ENCODE measurements around the gene COMMD8. TPM values are rescaled to one million over a fixed set of nuclear protein-coding genes. Genes with fewer than 3 reads are reported as not detected.

The COMMD8 gene
- total and polyA plus RNA-seq, 8 donors: 2.6 to 25.1 (median 11.8) TPM; not detected in 1

DNA sequence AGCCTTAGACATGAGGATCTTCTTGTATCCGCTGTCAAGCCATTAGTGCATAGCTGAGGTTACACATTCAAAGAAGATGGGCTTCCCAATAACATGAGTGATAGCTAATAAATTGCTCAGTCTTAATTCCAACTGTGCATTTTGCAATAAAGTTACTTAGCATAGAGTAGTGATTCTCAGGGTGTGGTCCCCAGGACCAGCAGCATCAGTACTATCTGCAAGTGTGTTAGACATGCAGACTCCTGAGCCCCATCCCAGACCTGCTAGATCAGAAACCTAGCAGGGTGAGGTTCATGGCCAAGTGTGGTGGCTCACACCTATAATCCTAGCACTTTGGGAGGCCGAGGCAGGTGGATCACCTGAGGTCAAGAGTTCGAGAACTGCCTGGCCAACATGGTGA is 41.6 kb upstream of the COMMD8 start:
- Histone ChIP-seq H3K27ac (no peak overlapping the region), H3K9me3 (no peaks in the 10 kb centered on the region), H3K36me3 (no peaks in the 10 kb centered on the region), H3K27me3 (no peaks in the 10 kb centered on the region), H3K4me1 (peaks cover 0 to 7% (median 2%) of the 10 kb centered on the region in 4 donors), H3K4me3 (no peak overlapping the region)
- WGBS, 5 donors: 59 to 96% (median 82%) methylated on average over 3 of the region's 3 CpGs
- DNase-seq: no peak
- TF ChIP-seq EP300 (IDR thresholded peaks at IDR 0.05) (no peak), POLR2A (IDR thresholded peaks at IDR 0.05) (no peak), CTCF (IDR thresholded peaks at IDR 0.05) (no peak), POLR2AphosphoS5 (IDR thresholded peaks at IDR 0.05) (no peak)
- intact Hi-C loops (cut with DNase I; ENCODE audit: low total_unique reads): no loop called here

DNA sequence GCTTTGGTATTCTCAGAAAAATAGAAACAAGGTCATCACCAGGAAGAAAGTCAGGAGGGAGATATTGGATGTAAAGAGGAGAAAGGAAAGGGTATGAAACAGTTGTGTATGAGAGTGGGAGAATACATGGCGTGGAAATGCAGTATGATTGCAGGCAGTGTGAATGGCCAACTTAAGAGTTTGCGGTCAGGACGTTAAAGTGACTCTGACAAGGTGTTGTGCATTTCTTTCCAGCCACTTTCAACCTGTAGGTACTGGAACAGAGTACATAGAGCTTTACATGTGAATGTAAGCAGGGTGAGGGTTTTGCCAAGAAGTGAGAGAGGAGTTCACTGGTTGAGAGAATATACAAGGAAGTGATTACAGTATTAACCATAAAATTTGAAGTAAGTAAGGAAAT is 37.3 kb upstream of the COMMD8 start:
- no peaks in the 10 kb centered on the region for H3K9me3 ChIP-seq
- H3K4me1 ChIP-seq: peaks cover 0 to 21% (median 12%) of the 10 kb centered on the region in 4 donors
- 50 to 59% (median 56%) methylated on average over 3 of the region's 3 CpGs for WGBS, 5 donors
- H3K27ac ChIP-seq: no peak overlapping the region
- TF ChIP-seq EP300 (IDR thresholded peaks at IDR 0.05): no peak
- no peak for TF ChIP-seq POLR2A (IDR thresholded peaks at IDR 0.05)
- TF ChIP-seq POLR2AphosphoS5 (IDR thresholded peaks at IDR 0.05): no peak
- TF ChIP-seq CTCF (IDR thresholded peaks at IDR 0.05): no peak
- peaks cover 0 to 10% (median under 1%) of the 10 kb centered on the region in 4 donors for H3K36me3 ChIP-seq
- no peaks in the 10 kb centered on the region for H3K27me3 ChIP-seq
- H3K4me3 ChIP-seq: no peak overlapping the region
- intact Hi-C loops (cut with DNase I; ENCODE audit: low total_unique reads): no loop called here
- DNase-seq: no peak

DNA sequence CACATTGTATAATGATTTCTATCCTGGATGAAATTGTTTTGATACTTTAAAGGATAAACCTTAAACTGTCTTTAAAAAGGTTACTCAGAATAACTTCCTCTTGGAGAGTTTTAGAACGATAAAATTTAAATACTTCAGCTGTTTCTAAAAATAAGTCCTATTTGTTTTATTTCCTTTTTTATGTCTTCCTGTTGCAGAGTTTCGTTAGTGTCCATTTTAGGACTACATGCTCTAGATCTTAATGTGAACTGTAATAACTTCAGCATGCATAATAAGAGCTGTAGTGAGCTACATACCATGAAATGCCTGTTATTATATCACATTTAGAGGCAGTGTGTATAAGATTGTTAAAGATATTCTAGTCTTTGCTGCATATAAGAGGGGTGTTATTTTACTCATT is 36.2 kb upstream of the COMMD8 start:
- TF ChIP-seq POLR2AphosphoS5 (IDR thresholded peaks at IDR 0.05): no peak
- TF ChIP-seq POLR2A (IDR thresholded peaks at IDR 0.05): no peak
- no peak for TF ChIP-seq EP300 (IDR thresholded peaks at IDR 0.05)
- TF ChIP-seq CTCF (IDR thresholded peaks at IDR 0.05): no peak
- 41 to 68% (median 56%) methylated on average over 2 of the region's 2 CpGs for WGBS, 5 donors
- intact Hi-C loops (cut with DNase I; ENCODE audit: low total_unique reads): no loop called here
- H3K36me3 ChIP-seq: peaks cover 0 to 10% (median 2%) of the 10 kb centered on the region in 4 donors
- H3K27me3 ChIP-seq: no peaks in the 10 kb centered on the region
- H3K9me3 ChIP-seq: no peaks in the 10 kb centered on the region
- H3K4me3 ChIP-seq: no peak overlapping the region
- peaks cover 0 to 21% (median 12%) of the 10 kb centered on the region in 4 donors for H3K4me1 ChIP-seq
- H3K27ac ChIP-seq: no peak overlapping the region
- no peak for DNase-seq

DNA sequence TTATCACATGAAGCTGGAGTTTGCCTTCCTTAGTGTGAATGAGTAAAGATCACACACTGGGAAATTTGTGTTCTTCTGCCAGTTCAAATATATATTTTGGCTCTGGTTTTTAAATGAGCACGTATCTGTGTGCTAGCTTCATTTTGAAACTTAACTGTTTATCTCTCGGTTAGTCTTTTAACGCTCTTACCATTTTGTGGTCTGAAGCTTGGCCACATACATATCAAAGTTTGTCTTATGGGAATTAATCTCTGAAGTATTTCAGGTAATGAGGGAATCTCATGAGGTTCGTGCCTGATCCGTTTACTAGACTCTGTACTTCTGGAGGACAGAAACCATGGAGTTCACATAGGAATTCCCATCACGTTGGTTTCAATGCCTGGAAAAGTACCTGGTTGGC is 35.4 kb upstream of the COMMD8 start:
- TF ChIP-seq POLR2AphosphoS5 (IDR thresholded peaks at IDR 0.05): no peak
- no peak for TF ChIP-seq EP300 (IDR thresholded peaks at IDR 0.05)
- TF ChIP-seq POLR2A (IDR thresholded peaks at IDR 0.05): no peak
- no peak for TF ChIP-seq CTCF (IDR thresholded peaks at IDR 0.05)
- Histone ChIP-seq H3K9me3 (no peaks in the 10 kb centered on the region), H3K36me3 (peaks cover 0 to 10% (median 2%) of the 10 kb centered on the region in 4 donors), H3K4me1 (peaks cover 0 to 25% (median 12%) of the 10 kb centered on the region in 4 donors), H3K27ac (no peak overlapping the region), H3K27me3 (no peaks in the 10 kb centered on the region), H3K4me3 (no peak overlapping the region)
- intact Hi-C loops (cut with DNase I; ENCODE audit: low total_unique reads): no loop called here
- DNase-seq: no peak
- 51 to 70% (median 57%) methylated on average over 6 of the region's 6 CpGs for WGBS, 5 donors
